Suppressor macrophage (primary cell): ENCODE measurements around the gene HSDL1.

Experiments
- DNase-seq, 4 experiments: peaks; one replicate each; pipeline ENCODE4 v3.0.0-alpha.2; 2020 to 2022

HSDL1 gene

DNA sequence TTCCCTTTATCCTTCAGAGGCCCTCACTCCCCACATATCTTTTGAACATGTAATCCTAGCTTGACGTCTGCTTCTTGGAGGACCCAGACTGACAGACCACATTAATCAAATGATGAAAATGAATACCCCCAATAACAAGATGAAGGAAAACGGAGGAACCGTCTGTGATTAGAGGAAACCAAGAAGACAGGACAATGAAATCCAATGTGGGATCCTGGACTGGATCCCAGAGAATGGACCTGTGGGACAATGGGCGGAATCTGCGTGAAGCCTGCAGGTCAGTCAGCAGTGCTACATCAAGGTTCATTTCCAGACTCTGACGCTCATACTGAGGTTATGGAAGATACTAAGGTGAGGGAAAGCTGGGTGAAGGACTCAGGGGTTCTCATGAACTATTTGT lies 64.2 kb downstream of the HSDL1 start:
- no peak for DNase-seq

DNA sequence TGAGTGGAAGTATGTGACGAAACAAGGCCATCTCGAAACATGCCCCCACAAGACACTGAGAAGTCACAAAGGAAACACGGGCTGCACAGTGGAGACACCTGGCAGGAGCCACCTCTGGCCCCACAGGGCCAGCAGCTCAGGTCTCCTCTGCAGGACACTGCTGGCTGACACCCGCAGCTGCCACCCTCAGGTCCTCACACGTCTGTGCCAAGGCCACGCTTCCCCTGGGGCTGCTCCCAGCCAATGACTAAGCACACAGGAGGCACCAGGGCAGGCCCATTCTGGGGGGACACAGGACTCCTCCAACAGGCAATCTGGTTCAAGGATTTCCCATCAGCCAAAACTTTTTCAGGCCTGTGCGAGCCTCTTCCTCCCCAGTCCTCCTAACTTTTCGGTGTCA lies 64.6 kb downstream of the HSDL1 start:
- DNase-seq, result no peak

DNA sequence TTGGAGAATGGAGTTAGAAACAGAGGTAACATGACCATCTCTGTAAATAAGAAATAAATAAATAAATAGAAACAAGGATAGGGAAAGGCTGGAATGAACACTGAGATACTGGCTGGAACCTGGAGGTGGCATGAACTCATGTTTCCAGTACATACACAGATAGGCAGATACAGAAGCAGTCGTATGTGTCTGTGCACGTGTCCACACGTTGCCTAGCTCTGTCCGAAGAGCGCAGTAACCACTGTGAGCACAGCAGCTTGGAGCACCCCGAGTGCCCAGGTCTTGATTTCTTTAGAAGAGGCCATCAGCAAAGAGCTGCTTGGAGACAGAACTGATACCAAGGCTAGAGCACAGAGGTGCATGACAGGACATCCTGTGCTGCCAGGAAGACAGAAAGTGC lies 65.3 kb downstream of the HSDL1 start:
- no peak for DNase-seq

DNA sequence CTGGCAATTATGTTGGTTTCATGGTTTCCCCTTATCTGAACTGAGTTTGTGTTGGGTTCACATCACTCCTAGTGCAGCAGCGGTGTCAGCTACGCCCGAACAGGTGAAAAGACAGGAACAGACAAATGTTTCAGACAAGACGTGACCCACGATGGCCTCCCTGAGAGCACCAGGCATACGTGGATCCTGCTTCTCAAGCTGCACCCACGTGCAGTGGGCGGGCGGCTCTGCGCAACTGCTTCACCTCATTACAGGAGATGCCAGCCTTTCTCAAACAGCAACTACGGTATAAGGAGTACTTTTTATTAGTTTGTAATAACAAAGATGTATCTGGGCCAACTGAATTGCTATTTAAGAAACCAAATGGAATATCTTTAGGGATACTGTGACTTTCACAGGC lies 69.6 kb downstream of the HSDL1 start:
- DNase-seq, result no peak

DNA sequence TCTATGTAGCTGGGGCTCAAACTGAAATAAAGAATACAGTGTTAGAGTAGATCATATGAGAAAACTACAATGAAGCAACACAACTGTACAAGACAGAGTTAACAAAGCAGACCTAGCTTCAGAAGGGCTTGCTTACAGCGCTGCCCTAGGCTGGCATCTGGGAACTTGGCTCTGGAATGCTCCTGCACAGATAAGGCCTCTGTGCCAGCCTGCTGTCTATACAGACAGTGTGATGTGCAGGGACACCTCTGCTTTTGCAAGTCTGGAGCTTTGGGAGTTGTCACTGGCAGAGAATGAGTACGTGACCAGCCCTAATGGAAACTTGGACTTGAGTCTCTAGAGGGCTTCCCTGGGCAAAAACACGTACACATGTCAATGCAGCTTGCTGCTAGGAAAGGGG lies 70.3 kb downstream of the HSDL1 start:
- DNase-seq, result no peak
